Mammary epithelial cell (primary cell): ENCODE results near the gene PLCB2.

ENCODE experiments used
- EZH2 ChIP-seq: IDR thresholded peaks from 2 replicates; pipeline ENCODE4 v1.6.1; 2012; ENCODE audit warnings: low read length, inconsistent platforms, borderline replicate concordance
- TF ChIP-seq, protein P1 (sequence below), 2 donors: IDR thresholded peaks in 1 of 2; conservative IDR thresholded peaks in 1 of 2; 2 replicates each; pipeline ENCODE4 v1.5.1; 2011 to 2012; ENCODE audit warnings: inconsistent platforms in 2 of 2, low read length in 2 of 2, mild to moderate bottlenecking in 2 of 2, control low read depth in 1 of 2, low read depth in 1 of 2; ENCODE audit not compliant: insufficient read depth in 1 of 2; ENCODE audit errors: extremely low read depth in 1 of 2

DNA sequence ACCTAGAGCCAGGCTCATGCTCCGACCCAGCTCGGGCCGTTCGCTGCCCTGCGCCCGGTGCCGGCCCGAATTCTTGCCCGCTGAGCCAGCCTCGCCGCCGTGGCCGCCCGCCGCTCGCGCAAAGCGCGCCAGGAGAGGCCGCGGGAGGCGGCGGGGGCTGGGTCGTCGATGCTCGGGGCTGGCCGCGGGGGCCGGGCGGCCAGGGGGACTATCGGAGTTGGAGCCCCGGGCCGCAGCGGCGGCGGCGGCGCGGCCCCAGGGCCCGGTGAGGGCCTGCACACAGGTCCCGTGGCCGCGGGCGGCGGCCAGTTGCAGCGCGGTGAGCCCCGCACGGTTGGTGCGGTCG is 26.0 kb downstream of the PLCB2 start:
- TF ChIP-seq, protein P1, sequence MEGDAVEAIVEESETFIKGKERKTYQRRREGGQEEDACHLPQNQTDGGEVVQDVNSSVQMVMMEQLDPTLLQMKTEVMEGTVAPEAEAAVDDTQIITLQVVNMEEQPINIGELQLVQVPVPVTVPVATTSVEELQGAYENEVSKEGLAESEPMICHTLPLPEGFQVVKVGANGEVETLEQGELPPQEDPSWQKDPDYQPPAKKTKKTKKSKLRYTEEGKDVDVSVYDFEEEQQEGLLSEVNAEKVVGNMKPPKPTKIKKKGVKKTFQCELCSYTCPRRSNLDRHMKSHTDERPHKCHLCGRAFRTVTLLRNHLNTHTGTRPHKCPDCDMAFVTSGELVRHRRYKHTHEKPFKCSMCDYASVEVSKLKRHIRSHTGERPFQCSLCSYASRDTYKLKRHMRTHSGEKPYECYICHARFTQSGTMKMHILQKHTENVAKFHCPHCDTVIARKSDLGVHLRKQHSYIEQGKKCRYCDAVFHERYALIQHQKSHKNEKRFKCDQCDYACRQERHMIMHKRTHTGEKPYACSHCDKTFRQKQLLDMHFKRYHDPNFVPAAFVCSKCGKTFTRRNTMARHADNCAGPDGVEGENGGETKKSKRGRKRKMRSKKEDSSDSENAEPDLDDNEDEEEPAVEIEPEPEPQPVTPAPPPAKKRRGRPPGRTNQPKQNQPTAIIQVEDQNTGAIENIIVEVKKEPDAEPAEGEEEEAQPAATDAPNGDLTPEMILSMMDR (conservative IDR thresholded peaks at IDR 0.05 in 1 of 2, IDR thresholded peaks at IDR 0.05 in 1 of 2; ENCODE audit: extremely low read depth in 1 of 2, insufficient read depth in 1 of 2, low read depth in 1 of 2, low read length in 2 of 2): no peak
- TF ChIP-seq EZH2: no peak
